Neural cell (in vitro differentiated cells): ENCODE results near the gene HDAC4. TPM values are rescaled to one million over a fixed set of nuclear protein-coding genes. Genes with fewer than 3 reads are reported as not detected.

Source experiments
- H2AFZ ChIP-seq: fragments of 200-600, 300-800 bp; sonication (generic), shearing (Covaris generic); 2 replicates; pipeline ENCODE4 v1.6.0; 2014; ENCODE audit warnings: low read depth, mild to moderate bottlenecking, antibody characterized with exemption, low read length, moderate library complexity
- H3F3A ChIP-seq: fragments of 200-600 bp; shearing (Covaris generic); 2 replicates; pipeline ENCODE4 v1.6.1; 2016; ENCODE audit warnings: mild to moderate bottlenecking, moderate library complexity, mixed read lengths, antibody characterized with exemption, low read length; ENCODE audit not compliant: insufficient read depth, poor library complexity, severe bottlenecking
- H3K27ac ChIP-seq: fragments of 200-600, 300-800 bp; sonication (generic), shearing (Covaris generic); 2 replicates; pipeline ENCODE4 v1.5.1; 2014; ENCODE audit warnings: mild to moderate bottlenecking, low read length, moderate library complexity
- H3K27me3 ChIP-seq: fragments of 300-800, 200-600 bp; sonication (generic), shearing (Covaris generic); 2 replicates; pipeline ENCODE4 v1.6.0; 2014; ENCODE audit warnings: mild to moderate bottlenecking, low read depth, low read length, moderate library complexity; ENCODE audit not compliant: insufficient read depth
- H3K36me3 ChIP-seq: fragments of 300-800, 200-600 bp; sonication (generic), shearing (Covaris generic); 2 replicates; pipeline ENCODE4 v1.5.1; 2014; ENCODE audit warnings: mild to moderate bottlenecking, antibody characterized with exemption, low read length, moderate library complexity; ENCODE audit not compliant: insufficient read depth
- H3K4me2 ChIP-seq: fragments of 300-800, 200-600 bp; sonication (generic), shearing (Covaris generic); 2 replicates; pipeline ENCODE4 v1.6.0; 2014; ENCODE audit warnings: mild to moderate bottlenecking, low read length
- H3K4me3 ChIP-seq: fragments of 300-800, 200-600 bp; sonication (generic), shearing (Covaris generic); 2 replicates; pipeline ENCODE4 v1.5.1; 2014; ENCODE audit warnings: mild to moderate bottlenecking, low read length, moderate library complexity
- H3K79me2 ChIP-seq: fragments of 200-600 bp; shearing (Covaris generic); replicated peaks from 2 replicates; pipeline ENCODE4 v1.6.0; 2014; ENCODE audit warnings: mild to moderate bottlenecking, low read length, moderate library complexity; ENCODE audit not compliant: insufficient read depth
- H3K9ac ChIP-seq: fragments of 300-800, 200-600 bp; sonication (generic), shearing (Covaris generic); 2 replicates; pipeline ENCODE4 v1.6.1; 2016; ENCODE audit warnings: mild to moderate bottlenecking, low read length, mixed read lengths
- H3K9me2 ChIP-seq: fragments of 200-600 bp; shearing (Covaris generic); 2 replicates; pipeline ENCODE4 v1.6.1; 2016; ENCODE audit warnings: mild to moderate bottlenecking, low read length, mixed read lengths; ENCODE audit not compliant: insufficient read depth
- H3K9me3 ChIP-seq: fragments of 200-600, 300-800 bp; sonication (generic), shearing (Covaris generic); 2 replicates; pipeline ENCODE4 v1.6.1; 2016; ENCODE audit warnings: mild to moderate bottlenecking, mixed run types, low read length, moderate library complexity, mixed read lengths
- H4K20me1 ChIP-seq: fragments of 200-600 bp; shearing (Covaris generic); 2 replicates; pipeline ENCODE4 v1.6.1; 2016; ENCODE audit warnings: mild to moderate bottlenecking, mixed run types; ENCODE audit not compliant: insufficient read depth
- CTCF ChIP-seq: fragments of 450-650 bp; IDR thresholded peaks from 2 replicates; pipeline ENCODE4 v1.5.1; 2014; ENCODE audit warnings: antibody characterized with exemption, mild to moderate bottlenecking, moderate library complexity; ENCODE audit not compliant: poor library complexity, severe bottlenecking
- EP300 ChIP-seq: fragments of 450-650 bp; conservative IDR thresholded peaks from 2 replicates; pipeline ENCODE4 v1.6.1; 2014; ENCODE audit warnings: antibody characterized with exemption, mild to moderate bottlenecking, moderate library complexity; ENCODE audit not compliant: poor library complexity, severe bottlenecking
- EZH2 ChIP-seq: fragments of 200-600, 300-800 bp; shearing (Covaris generic), sonication (generic); IDR thresholded peaks from 2 replicates; pipeline ENCODE4 v1.6.1; 2014; ENCODE audit warnings: antibody characterized with exemption, low read length, borderline replicate concordance, mild to moderate bottlenecking; ENCODE audit not compliant: insufficient read depth, poor library complexity, severe bottlenecking
- MXI1 ChIP-seq: fragments of 450-650 bp; conservative IDR thresholded peaks from 2 replicates; pipeline ENCODE4 v1.6.1; 2014; ENCODE audit warnings: antibody characterized with exemption, mild to moderate bottlenecking; ENCODE audit not compliant: poor library complexity, severe bottlenecking
- POLR2AphosphoS5 ChIP-seq: IDR thresholded peaks from 2 replicates; pipeline ENCODE4 v1.6.1; 2012
- RAD21 ChIP-seq: fragments of 450-650 bp; conservative IDR thresholded peaks from 2 replicates; pipeline ENCODE4 v1.6.1; 2014; ENCODE audit warnings: antibody characterized with exemption, mild to moderate bottlenecking, moderate library complexity
- REST ChIP-seq: IDR thresholded peaks from 2 replicates; pipeline ENCODE4 v1.6.1; 2012; ENCODE audit warnings: borderline replicate concordance
- SMC3 ChIP-seq: fragments of 450-650 bp; conservative IDR thresholded peaks from 2 replicates; pipeline ENCODE4 v1.6.1; 2014; ENCODE audit warnings: antibody characterized with exemption, mild to moderate bottlenecking, moderate library complexity; ENCODE audit not compliant: poor library complexity
- TAF1 ChIP-seq: IDR thresholded peaks from 2 replicates; pipeline ENCODE4 v1.6.1; 2012; ENCODE audit warnings: low read depth
- polyA plus RNA-seq: library from polyadenylated mRNA; depleted of rRNA; stranded (reverse); fragments of >200 nt; gene quantifications from 2 replicates; pipeline ENCODE4 v1.2.3, GENCODE V29; 2014

Gene HDAC4
- polyA plus RNA-seq, 1 donor from 2014 or later, result 3.4 TPM

GRCh38 chr2:239279508-239280295, 121.1 kb downstream of the HDAC4 start:
- H3K27me3 ChIP-seq, result no peaks in the 10 kb centered on the region
- no peak overlapping the region for H3K4me2 ChIP-seq
- H3F3A ChIP-seq, result no peaks in the 10 kb centered on the region
- H3K36me3 ChIP-seq, result no peaks in the 10 kb centered on the region
- no peaks in the 10 kb centered on the region for H3K9me2 ChIP-seq
- H2AFZ ChIP-seq, result no peak overlapping the region
- no peak overlapping the region for H3K27ac ChIP-seq
- peaks cover 3% of the 10 kb centered on the region for H3K79me2 ChIP-seq
- no peak overlapping the region for H3K4me3 ChIP-seq
- no peaks in the 10 kb centered on the region for H3K9me3 ChIP-seq
- TF ChIP-seq EP300, result no peak
- no peak for TF ChIP-seq RAD21
- TF ChIP-seq REST, result no peak
- TF ChIP-seq MXI1, result no peak
- no peak for TF ChIP-seq SMC3
- TF ChIP-seq POLR2AphosphoS5, result no peak
- TF ChIP-seq TAF1, result no peak
- no peak for TF ChIP-seq CTCF
- no peak for TF ChIP-seq EZH2
- no peaks in the 10 kb centered on the region for H4K20me1 ChIP-seq
- H3K9ac ChIP-seq, result no peak overlapping the region

GRCh38 chr2:239278941-239279365, 121.9 kb downstream of the HDAC4 start:
- Histone ChIP-seq H3K79me2 (peaks cover 3% of the 10 kb centered on the region), H3K27ac (no peak overlapping the region), H3K36me3 (no peaks in the 10 kb centered on the region), H3K9me2 (no peaks in the 10 kb centered on the region), H3K4me3 (no peak overlapping the region), H3F3A (no peaks in the 10 kb centered on the region), H3K9me3 (no peaks in the 10 kb centered on the region), H2AFZ (no peak overlapping the region), H3K27me3 (no peaks in the 10 kb centered on the region), H4K20me1 (no peaks in the 10 kb centered on the region), H3K9ac (no peak overlapping the region), H3K4me2 (no peak overlapping the region)
- TF ChIP-seq MXI1 (no peak), POLR2AphosphoS5 (no peak), RAD21 (no peak), REST (no peak), CTCF (no peak), EZH2 (no peak), TAF1 (no peak)
